CMK (cell line): ENCODE data around the gene EXOC6.
A peak's percentile ranks its signal among the peaks of the same experiment; 100 is the strongest.

Experiments used
- DNase-seq: peaks from one replicate; pipeline ENCODE4 v3.0.0-alpha.2; 2010; ENCODE audit warnings: low read depth

EXOC6 gene

GRCh38 chr10:92848441-92849233 lies at the start of gene EXOC6:
Gene EXOC6, plus strand, starts transcription at chr10:92848520. Its CDS starts 14 bp downstream, at chr10:92848534.
- peak; percentile 52 for DNase-seq

- DNase-seq: no peak
Observed at GRCh38 chr10:92799568-92799967, 48.8 kb upstream of the EXOC6 start.

GRCh38 chr10:92800134-92800733 lies 48.1 kb upstream of the EXOC6 start:
- DNase-seq: no peak

- no peak for DNase-seq
Observed at GRCh38 chr10:92801978-92802872, 46.1 kb upstream of the EXOC6 start.

- no peak for DNase-seq
Observed at GRCh38 chr10:92809840-92810239, 38.5 kb upstream of the EXOC6 start.

GRCh38 chr10:92810934-92811532 lies 37.3 kb upstream of the EXOC6 start:
- no peak for DNase-seq

- no peak for DNase-seq
Observed at GRCh38 chr10:92811986-92812385, 36.3 kb upstream of the EXOC6 start.

GRCh38 chr10:92813979-92814378 lies 34.3 kb upstream of the EXOC6 start:
- DNase-seq: no peak

GRCh38 chr10:92814790-92815189 lies 33.5 kb upstream of the EXOC6 start:
- DNase-seq: no peak

GRCh38 chr10:92816091-92816531 lies 32.2 kb upstream of the EXOC6 start:
- DNase-seq: no peak

GRCh38 chr10:92822060-92822634 lies 26.2 kb upstream of the EXOC6 start:
- peak; percentile 56 for DNase-seq

GRCh38 chr10:92822964-92823363 lies 25.4 kb upstream of the EXOC6 start:
- no peak for DNase-seq

- no peak for DNase-seq
Observed at GRCh38 chr10:92826061-92826460, 22.3 kb upstream of the EXOC6 start.

- no peak for DNase-seq
Observed at GRCh38 chr10:92826504-92826903, 21.8 kb upstream of the EXOC6 start.

- DNase-seq: no peak
Observed at GRCh38 chr10:92829042-92829785, 19.1 kb upstream of the EXOC6 start.

GRCh38 chr10:92829786-92830377 lies 18.4 kb upstream of the EXOC6 start:
- no peak for DNase-seq

GRCh38 chr10:92830478-92831389 lies 17.6 kb upstream of the EXOC6 start:
- DNase-seq: peak; percentile 47

GRCh38 chr10:92832121-92832520 lies 16.2 kb upstream of the EXOC6 start:
- no peak for DNase-seq

GRCh38 chr10:92832998-92833650 lies 15.2 kb upstream of the EXOC6 start:
- no peak for DNase-seq
